NT2/D1 (cell line): ENCODE measurements around the gene ARL16.

ENCODE experiments used
- YY1 ChIP-seq: IDR thresholded peaks from 2 replicates; pipeline ENCODE4 v1.6.1; 2011; ENCODE audit not compliant: insufficient read length, insufficient read depth
- ZNF274 ChIP-seq: IDR thresholded peaks from 2 replicates; pipeline ENCODE4 v1.6.1; 2011; ENCODE audit warnings: mild to moderate bottlenecking, low read depth, low read length

DNA sequence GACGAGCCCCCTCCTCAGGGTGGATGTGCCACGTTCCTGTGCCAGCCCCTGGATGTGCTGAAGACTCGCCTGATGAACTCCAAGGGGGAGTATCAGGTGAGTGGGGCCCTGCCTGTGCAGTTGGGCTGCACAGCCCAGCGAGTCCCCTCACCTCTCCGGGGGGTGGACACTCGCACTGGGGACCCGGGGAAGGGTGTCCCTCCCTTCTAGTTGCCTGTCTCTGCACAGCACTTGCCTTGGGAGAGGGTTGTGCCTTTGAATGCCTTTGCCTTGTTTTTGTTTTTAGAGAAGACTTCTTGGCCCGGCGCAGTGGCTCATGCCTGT is 34.1 kb upstream of the ARL16 start:
- TF ChIP-seq YY1 (no peak), ZNF274 (no peak)
